GM18498 (cell line): ENCODE results near the gene FAM107B.

Experiments used
- ATAC-seq: cut with Tn5 transposase; IDR thresholded peaks from one replicate; pipeline ENCODE4 v1.9.1; 2021; ENCODE audit warnings: mild to moderate bottlenecking, moderate library complexity; ENCODE audit not compliant: unreplicated experiment

Gene FAM107B

DNA sequence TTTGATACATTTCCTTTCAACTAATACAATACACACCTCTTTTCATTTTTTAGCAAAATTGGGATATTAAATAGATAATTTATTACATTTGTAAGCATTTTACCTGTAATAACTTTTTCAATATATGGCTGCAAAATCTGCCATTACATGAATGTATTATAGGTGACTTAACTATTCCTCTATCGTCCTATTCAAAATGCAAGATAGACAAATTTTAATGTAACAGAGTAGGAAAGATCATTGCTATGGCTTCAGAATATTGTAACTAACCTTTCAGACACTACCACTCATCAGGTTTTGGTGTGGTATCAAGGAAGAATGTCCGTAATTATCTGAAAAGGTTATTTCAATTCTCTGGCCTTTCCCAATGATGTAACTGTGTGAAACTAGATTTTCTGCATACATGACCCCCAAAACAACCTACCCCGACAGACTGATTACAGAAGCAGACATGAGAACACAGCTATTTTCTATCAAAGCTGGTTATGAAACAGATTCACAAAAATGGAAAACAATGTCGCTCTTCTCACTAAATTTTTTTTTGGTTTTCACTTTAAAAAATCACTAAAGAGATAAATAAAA is 211.2 kb downstream of the FAM107B start:
- ATAC-seq: no peak

DNA sequence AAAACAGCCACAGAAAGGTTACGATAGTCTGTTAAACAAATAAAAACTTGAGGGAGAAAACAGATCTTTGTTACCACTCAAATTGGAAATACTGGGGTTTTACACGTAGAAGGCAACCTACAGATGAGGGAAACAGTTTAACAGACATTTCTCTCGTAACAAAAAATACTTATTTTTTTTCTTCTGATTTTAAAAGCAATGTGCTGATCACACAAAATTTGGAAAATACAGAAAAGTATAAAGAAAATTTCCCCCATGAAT is 211.7 kb downstream of the FAM107B start:
- no peak for ATAC-seq

DNA sequence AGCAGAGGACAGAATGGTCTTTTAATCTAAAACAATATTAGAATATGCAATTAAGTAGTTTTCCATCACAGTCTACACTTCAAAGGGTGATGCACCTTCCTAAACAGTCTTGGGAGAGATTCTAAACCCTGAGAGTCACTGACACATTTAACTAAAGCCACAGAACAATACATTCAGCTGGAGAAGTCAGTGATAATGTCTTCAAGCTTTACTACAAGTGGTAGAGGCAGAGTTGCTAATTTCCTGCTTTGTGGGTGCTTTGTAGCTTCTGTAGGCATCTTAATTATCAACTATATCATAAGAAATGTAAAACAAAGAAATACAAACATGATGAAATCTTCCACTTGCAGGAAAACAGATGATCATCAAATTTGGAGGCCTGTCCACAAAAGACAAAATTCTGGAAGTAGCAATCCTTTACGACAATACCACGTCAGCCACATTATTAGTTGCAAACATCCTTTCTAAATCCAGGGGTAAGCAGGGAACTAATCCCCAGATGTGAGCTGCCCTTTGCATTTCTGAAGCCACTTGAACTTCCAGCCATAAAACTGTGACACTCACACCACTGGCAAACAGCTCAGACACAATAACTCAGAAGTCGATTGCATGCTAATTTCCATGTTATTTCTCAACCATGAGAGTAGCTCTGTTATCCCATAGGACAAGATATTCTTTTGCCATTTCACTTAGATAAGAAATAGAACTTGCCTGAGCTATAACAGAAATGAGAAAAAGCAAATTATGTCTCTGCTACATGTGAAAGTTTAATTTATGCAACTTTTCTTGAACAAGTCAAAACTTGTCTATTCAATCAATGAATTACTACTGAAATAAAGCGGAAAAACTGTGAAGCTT is 212.2 kb downstream of the FAM107B start:
- no peak for ATAC-seq

DNA sequence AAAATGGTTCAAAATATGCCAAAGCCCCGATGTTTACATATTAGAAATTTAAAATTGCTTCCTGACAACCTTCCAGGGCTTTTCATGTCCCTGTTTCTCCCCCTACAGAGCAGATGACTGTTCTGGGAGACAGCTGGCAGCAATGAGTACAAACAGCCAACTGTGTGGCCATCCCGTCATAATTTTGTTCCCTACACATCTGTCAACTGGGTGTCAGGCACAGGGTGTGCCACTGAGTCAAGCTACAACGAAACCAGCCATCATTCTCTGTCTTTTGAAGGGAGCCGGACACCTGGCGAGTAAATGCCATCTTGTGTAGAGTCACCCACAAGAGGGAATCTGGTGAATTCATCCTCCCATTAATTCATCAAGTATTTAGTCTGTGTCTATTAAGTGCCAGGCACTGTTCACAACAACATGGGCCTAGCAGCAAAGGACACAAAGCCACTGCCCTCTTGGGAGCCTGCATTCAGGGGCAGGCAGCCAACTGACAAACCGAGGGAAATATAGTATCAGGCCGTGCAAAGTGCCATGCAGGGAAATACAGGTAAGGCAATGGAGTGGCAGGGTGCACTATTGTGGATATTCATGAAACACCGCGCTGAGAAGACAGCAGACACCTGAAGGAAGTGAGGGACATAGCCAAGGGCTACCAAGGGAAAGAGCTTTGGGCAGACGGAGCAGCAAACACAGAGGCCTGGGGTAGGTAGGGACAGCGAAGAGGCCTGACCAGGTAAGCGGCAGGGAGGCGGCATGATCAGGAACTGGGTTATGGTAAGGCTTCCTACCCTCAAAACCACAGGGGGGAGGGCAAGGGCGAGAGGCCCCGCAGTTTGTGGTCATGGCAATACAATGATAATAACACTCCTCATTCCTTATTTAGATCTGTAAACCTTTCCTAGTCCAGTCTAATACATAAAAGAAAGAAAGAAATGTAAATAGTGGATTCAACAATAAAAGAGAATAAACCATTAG is 213.6 kb downstream of the FAM107B start:
- no peak for ATAC-seq

DNA sequence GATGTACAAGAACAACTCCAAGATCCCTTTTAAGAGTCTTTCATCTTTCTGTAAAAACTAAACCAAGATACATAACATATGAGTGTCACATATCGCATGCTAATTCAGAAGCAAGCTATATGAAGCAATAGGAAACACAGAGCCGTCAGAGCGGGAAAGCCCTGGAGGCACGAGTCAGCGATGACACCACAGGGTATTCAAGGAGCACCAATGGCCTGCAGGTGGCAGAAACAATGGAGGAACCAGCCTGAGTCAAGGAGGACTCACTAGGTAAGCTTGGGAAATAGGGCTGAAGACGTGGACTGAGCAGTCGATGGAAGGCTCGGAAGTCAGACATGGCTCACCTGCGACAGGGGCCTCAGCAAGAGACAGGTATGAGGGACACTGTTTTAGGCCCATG is 214.4 kb downstream of the FAM107B start:
- no peak for ATAC-seq

DNA sequence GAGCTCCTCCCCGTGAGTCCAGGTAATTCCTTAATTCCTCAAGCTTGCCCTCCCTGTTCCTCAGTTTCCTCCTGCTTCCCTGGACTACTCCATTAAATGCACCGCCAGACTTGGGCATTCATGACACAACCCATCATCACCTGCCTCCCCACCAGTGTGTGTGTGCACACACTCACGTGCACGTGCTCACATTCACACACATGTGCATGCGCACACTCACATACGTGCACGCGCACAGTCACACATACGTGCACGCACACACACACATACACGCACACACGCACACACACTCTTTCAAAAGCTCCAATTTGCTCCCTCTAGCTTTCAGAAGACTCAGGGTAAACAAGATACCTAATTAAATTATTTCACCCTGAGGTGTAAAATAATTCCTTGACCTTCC is 216.7 kb downstream of the FAM107B start:
- no peak for ATAC-seq

DNA sequence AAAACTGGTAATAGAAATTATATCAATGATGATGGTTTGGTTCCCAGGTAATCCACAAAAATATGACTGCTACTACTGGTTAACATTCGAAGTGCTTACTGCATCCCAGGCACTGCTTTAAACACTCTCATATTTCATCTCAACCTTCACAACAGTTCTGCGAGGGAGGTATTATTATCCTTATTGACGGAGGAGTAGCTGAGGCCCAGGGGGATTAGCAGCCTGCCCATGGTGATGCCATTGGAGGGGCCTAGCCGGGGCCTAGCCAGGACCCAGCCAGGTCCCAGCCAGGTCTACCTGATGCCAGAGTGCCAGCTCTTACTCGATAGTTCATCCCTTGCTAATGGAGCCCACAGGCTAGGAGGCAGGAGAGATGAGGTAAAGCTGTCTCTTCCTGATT is 217.1 kb downstream of the FAM107B start:
- ATAC-seq: no peak

DNA sequence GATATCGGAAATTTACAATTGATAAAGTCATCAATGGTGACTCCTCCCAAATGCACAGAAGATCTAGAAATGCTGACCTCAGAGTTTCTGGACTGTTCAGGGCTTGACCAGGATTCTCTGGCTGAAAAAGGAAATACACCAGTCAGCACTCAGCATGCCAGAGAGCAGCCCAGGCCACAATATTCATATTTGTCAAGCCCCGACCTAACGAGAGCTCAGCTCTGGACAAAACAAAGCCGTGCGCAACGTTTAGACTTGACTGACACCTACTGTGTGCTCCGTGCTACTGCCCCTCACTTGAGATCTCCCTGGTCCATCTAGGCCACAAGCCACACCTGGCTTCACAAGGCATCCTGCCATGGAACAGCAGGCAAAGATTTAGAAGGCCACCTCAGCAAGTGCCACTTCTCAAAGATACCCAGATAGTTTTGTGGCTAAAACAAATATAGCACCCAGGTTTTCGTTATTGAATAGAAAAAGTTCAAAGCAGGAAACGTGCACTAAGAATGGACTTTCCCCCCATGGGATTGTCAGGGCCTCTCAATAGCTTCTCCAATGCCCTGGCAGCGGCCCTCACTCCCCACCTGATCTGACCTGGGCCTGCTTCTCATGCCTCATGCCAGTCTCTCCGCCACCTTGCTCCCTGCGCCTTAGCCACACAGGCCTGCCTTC is 218.3 kb downstream of the FAM107B start:
- ATAC-seq: no peak

DNA sequence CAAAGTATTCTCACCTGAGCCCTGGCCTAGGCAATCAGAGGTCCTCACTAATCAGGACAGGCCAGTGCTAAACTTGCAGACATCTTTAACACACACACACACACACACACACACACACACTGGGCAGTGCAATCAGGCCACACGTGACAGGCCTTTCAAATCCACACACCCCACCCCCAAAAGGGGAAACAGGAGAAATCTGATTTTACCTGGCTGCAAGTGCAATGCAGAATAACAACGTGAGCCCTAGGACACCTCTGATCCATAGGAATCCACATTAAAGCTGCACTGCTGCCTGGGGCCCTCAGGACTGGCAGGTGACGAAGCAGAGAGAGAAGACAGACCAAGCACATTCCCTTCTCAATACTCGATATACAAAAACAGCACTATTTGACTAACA is 218.9 kb downstream of the FAM107B start:
- ATAC-seq: no peak

DNA sequence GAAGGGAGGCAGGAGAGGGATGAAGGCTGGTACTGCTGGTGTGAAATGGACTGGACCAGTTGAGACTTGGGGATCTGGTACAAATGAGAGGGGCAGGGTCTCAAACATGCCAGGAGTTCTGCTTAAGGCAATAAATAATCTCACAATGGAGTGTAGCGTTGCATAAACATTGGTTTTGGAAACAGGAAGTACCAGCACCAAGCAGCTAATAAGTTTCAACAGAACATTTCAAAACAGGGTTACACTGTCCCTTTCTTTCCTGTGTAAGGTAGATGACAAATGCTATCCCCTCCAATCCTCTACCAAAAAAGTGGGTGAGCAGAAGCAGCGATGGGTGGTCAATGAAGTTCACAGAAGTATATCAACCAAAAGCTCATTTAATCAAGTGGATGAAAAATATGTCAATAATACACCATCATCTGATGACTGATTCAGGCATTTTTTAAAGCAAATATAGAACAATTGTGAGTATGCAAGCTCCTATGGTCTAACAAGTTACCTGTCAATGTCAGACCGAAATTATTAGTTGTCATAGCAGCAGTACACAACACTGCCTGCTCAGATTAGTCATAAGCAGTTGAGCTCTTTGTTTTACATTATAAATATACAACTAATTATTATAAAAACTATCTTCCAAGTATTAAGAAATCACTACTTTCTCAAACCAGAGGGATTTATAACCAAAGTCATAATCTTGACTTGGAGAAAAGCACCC is 220.0 kb downstream of the FAM107B start:
- no peak for ATAC-seq

DNA sequence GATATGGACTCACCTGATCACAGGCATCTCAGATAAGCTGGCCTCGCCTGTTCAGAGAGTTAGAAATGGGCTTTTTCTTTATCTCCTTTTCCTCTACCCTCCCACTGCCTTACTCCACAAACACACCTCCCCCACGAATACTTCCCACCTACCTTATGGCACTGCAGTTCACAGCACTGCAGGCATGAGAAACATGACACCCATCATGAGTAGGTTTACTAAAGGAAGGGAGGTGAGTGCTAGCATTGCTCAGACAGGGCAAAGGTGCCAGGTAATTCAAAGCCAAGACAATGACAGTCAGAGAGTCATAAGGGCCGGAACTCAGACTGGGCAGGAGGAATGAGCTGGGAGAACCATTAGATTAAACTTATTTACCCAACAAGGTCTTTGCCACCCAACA is 220.6 kb downstream of the FAM107B start:
- ATAC-seq: no peak

DNA sequence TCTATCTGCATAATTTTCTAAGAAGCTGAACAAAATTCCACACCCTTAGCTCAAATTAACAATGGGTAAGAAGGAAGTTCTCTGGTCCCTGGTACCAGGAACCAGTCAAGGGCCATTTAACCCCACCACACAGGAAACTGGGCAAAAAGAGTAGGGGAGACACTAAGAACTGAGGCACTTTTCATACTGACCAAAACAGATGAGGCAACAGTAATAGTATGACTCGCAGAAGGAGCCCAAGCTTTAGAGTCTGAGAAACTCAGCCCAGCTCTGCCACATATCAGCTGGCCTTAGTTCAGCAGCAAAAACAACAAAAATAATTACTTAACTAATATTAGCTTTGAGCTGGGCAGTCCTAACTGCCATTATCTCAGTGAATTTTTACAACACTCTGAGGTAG is 221.2 kb downstream of the FAM107B start:
- no peak for ATAC-seq

DNA sequence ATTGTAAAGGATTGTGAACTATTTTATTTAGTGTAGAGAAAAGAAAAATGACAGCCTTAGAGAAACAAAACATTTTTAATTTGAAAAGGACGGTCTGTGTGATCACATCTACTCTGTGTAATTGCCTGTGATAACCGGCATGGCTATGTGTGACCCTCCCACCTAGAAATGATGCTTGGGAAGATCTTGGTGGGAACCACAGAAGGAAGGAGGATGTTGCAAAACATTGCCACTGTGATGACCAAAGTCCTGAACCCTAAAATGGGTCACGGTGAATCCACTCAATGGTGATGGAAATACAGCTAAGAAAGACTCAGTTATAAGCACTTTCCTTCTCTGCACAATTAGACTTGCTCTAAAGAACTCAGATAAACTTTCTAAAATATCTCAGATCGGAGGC is 222.7 kb downstream of the FAM107B start:
- no peak for ATAC-seq

DNA sequence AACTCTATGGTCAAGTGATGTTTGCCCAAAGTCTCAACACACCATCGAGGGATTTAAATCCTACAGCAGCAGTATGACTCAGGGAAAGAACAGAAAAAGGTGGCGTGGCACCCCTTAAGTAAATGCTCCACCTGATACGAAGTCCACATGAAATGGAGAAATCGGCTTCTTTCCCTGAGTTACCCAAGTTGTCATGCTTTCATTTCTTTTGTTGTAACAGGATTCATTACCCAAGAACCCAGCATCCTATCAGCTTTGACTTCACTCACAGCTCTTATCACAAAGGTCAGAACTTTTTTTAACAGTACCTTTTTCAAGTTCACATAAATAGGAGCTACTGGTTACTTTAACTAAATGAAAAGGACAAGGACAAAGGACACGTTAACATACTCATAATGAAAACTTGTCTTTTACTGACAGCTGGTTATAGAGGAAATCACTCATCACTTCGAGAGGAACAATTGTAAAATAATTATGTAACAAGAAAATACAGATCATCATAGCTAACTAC is 224.2 kb downstream of the FAM107B start:
- ATAC-seq: no peak

DNA sequence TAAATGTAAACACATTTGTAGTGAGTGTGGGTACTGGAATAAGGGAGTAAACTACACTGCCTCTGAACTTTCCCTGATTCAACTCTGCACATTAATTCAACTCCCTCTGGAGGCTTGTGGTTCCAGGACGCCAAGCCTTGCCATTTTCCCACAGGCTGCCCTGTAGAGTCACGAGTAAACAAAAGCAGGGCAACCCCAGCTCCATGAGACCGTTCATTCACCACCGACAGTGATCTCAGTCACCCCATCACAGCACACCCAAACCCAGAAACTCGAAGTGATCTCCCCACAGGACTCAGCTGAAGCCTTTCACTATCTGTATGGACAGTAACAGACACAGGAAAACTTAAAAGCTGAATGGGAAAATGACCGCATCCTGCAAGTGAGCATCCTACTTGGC is 225.2 kb downstream of the FAM107B start:
- ATAC-seq: no peak

DNA sequence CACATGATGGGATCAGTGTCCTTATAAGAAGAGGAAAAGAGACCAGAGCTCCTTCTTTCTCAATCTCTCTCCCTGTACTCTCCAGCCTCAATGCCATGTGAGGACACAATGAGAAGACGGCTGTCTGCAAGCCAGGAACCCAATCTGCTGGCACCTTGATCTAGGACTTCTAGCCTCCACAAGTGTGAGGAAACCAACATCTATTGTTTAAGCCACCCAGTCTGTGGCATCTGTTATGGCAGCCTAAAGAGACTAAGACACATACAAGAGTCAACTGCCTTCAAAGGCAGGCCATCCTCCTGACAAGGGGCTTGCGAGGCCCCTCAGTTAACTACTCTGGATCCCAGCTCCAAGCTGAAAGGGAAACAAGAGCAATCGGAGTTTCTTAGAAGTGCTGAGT is 225.7 kb downstream of the FAM107B start:
- no peak for ATAC-seq

DNA sequence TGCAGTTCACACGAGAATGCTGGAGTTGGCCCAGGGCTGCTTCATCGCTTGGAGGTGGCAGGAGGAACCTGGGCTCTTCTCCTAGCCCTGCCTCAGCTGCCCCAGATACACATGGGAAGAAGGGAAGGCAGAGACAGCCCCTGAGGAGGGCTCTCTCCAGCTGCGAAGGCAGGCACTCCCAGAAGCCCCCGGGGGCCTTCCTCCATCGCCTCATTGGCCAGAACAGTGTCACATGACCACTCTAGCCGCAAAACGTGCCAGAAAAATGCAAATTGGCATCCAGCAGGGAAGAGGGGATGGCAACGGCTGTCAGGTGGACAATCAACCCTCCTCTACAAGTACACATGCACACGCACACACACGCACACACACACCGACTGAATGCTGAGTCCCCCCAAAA is 226.2 kb downstream of the FAM107B start:
- ATAC-seq: no peak

DNA sequence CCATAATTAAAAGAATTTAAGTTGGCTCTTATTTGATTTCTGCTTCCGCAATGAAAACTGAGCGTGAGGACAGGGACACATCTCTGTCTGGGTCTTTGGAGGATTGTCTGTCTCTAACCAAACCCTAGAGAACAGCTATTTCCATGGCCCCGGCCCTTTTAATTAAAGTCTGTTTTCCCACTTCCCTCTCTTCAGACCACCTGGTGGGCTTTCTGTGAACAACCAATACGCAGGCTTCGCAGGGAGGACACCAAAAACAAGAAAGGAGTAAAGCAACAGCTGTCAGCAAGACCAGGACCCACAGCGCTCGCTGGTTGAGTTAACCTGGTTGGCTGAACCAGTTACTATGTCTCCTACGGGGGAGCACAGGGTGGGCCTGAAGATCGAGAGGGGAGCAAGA is 226.9 kb downstream of the FAM107B start:
- no peak for ATAC-seq

DNA sequence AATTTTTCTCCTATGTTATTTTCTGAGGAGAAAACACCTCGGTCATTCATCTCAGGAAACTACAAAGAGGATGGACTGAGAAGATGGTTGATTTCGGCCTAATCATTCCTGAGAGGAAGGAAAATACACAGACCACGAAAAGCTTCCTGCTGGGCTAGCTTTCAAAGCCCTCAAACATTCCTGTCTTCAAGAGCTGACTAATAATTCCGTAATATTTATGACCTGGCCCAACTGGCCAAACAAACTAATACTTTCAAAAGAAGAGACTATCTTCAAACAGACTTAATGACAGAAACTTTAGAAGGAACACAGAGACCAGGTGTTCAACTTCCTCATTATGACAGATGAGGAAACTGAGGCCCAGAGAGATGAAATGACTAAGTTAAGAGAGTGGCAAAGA is 228.9 kb downstream of the FAM107B start:
- no peak for ATAC-seq

DNA sequence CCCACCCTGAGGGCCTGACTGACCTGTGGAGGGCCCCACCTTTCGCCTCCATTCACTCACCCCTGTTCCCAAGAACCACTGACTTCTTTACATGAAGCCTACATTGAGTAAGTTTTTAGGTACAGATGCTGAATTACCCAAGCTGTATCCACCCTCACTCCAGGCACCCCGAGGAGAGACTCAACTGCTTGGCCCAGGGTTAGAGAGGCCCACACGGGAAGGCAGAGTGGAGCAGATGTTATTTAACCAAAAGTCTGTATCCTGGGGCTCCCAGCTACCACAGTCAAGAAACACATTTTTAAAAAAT is 230.8 kb downstream of the FAM107B start:
- no peak for ATAC-seq
